ENCODE data around the gene SNX32.

The SNX32 gene

DNA sequence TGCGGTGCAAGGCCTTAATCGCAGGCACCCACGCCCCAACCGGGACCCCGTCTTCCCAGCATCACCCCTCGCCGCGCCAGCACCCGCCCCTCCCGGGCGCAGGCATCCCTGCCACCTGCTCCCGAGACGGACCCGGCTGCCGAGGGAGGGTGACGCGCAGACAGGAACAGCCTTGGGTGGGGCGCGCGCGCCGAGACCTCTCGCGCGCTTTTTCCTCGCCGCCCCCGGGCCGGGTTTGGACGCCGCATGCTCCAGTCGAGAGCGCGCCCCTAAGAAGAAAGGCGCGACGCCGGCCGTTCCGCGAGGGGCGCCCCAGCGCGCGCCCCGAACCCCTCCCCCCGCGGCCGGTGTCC, 23.7 kb downstream of the SNX32 start:
- DNase-seq (ENCODE audit: low read depth), result no peak

GRCh38 chr11:65857853-65858680, 24.3 kb downstream of the SNX32 start, which contains the start of gene CFL1:
Gene CFL1 (minus strand): TSS chr11:65858180. CDS start chr11:65858099, 81 bp downstream.
- DNase-seq (ENCODE audit: low read depth), result peak; percentile 98

DNA sequence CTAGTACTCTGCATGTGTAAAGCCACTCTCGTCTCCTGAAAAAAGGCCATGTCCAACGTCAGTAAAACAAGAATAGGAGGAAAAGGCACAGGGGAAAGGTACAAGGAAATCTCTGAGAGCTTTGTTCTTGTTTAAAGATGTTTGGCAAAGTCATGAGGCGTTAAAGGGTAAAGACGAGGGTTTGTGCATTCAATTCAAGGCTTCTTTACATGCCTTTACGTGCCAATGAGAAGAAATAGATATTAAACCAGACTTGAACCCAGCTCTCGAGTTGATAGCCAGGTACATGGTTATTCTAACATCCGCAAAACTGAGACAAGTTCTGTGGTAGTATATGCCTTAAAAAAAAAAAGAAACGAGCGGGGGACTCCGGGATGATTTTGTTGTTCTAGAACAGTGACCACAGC, 24.9 kb downstream of the SNX32 start:
- DNase-seq (ENCODE audit: low read depth), result peak; percentile 0

DNA sequence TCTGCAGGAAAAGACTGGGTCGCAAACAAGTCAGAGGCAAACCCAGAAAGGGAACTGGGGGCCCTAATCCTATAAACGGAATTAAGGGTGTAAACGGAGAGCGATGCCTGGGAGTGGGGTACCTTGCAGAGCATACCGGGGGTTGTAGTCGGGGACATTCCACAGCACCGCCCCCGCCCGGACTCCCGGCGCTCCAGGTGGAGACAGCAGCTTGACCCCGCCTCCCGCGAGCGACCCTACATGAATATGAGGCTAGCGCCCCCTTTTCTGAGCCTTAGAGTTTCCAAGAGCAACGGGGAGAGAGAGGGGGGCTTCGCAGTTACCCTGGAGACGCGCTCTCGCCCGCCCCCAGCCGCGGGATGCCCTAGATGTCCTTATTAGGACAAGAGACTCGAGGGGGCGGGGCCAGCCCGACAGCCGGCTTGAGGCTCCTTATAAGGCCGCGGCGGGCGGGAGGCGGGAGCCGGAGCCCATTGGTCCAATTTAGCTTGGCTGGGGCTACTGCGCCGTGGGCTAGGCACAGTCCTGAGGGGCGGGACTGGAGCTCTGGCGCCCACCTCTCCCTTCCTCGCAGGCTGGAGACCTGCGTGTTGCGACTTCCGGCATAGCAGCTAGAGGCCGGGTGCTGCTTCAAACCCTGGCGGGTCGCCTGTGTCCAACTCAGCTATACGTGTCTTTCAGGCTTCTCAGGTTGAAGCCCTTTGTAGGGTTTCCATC, 25.5 kb downstream of the SNX32 start:
- DNase-seq (ENCODE audit: low read depth), result peak; percentile 98

- no peak for DNase-seq (ENCODE audit: low read depth)
These were observed 26.1 kb downstream of the SNX32 start for GRCh38 chr11:65859812-65860277.

DNA sequence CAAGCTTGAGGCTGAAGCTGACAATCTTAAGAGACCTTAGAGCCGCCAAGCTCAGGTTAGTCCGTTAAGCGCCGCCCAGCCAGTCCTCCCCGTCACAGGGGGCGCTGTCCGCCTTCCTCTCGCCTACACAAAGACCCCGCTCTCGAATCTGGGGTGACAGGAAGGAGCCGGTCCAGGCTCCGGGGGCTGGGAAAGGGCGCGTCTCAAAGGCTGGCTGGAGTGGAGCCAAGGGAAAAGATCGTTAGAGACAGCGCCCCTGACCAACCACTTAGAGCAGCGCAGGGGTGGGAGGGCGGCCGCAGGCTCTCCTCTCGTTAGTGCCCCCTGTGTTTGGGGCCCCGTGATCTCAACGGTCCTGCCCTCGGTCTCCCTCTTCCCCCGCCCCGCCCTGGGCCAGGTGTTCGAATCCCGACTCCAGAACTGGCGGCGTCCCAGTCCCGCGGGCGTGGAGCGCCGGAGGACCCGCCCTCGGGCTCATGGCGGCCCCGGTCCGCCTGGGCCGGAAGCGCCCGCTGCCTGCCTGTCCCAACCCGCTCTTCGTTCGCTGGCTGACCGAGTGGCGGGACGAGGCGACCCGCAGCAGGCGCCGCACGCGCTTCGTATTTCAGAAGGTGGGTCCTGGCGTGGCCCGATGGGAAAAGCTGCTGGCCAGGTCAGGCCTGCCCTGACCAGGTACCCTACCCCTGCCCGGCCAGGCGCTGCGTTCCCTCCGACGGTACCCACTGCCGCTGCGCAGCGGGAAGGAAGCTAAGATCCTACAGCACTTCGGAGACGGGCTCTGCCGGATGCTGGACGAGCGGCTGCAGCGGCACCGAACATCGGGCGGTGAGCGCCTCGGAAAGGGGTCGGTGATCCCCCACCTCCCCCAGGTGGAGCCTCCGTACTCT, 26.8 kb downstream of the SNX32 start, which contains the start of gene MUS81:
Gene MUS81, plus strand, starts transcription at position 156 of the 887 bp plus-strand sequence. Its CDS starts 321 bp downstream, at position 477.
- peak; percentile 98 for DNase-seq (ENCODE audit: low read depth)

DNA sequence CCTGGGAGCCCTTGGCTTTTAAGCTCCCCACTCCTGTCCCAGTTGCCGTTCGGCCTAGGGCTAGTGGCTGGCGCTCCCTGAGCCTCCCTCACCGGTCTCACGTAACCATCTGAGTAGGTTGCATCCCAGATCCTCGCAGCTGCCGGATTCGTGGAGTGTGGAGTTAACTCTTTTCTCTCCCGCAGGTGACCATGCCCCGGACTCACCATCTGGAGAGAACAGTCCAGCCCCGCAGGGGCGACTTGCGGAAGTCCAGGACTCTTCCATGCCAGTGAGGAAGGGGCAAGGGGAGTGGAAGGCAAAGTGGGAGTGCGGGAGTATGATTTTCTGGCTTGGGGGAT, 27.4 kb downstream of the SNX32 start:
- no peak for DNase-seq (ENCODE audit: low read depth)

GRCh38 chr11:65861533-65862183, 27.9 kb downstream of the SNX32 start:
- no peak for DNase-seq (ENCODE audit: low read depth)

DNA sequence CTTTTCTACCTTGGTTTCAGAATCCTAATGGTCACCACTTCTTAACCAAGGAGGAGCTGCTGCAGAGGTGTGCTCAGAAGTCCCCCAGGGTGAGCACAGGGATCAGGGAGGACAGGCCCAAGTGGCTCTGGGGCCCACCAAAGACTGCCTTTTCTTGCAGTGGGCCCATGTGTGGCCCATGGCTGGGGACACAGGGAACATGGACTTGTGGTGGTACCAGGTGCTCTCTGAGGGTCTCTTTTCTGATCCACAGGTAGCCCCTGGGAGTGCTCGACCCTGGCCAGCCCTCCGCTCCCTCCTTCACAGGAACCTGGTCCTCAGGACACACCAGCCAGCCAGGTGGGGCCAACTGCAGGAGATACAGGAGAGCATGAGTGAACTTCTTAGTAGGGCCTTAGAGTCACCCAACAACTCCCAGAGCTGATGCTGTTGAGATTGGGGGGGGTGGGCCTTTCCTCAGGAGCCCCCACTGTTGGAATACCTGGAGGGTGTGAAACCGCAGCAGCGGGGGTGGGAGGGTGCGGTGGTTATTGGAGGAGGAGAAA, 28.5 kb downstream of the SNX32 start:
- DNase-seq (ENCODE audit: low read depth), result no peak

- DNase-seq (ENCODE audit: low read depth), result no peak
These were observed 29.5 kb downstream of the SNX32 start for GRCh38 chr11:65862941-65863888.

DNA sequence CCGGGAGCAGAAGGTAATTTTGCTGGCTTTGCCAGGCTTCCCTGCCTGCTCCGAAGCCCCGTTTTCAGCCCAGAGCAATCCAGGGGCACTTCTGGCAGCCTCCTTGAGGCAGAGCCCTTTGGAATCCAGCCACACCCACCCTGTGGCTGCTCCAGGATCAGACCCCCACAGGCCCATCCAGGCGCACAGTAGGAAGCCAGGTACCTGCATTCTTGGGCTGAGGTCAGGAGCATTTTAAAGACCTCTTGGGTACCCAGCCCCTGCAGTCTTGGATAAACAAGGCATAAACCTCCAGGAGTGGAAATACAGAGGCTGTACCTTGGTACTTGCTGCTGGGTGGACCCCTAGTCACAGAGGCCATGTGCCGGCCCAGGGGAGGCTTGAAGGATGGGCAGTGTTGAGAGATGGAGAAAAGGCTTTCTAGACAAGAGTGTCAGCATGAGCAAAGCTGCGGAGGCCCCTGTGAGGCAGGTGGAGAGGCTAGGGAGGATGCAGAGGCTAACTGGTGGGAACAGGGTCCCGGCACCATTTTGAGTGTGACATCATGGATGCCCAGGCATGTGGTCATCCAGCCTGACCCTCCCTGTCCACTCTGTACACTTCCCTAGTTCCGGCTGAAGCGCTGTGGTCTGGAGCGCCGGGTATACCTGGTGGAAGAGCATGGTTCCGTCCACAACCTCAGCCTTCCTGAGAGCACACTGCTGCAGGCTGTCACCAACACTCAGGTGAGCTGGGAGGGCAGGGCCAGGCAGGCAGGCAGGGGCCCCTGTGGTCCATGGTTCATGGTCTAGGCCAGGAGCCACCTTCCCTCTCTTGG, 30.3 kb downstream of the SNX32 start:
- no peak for DNase-seq (ENCODE audit: low read depth)

DNA sequence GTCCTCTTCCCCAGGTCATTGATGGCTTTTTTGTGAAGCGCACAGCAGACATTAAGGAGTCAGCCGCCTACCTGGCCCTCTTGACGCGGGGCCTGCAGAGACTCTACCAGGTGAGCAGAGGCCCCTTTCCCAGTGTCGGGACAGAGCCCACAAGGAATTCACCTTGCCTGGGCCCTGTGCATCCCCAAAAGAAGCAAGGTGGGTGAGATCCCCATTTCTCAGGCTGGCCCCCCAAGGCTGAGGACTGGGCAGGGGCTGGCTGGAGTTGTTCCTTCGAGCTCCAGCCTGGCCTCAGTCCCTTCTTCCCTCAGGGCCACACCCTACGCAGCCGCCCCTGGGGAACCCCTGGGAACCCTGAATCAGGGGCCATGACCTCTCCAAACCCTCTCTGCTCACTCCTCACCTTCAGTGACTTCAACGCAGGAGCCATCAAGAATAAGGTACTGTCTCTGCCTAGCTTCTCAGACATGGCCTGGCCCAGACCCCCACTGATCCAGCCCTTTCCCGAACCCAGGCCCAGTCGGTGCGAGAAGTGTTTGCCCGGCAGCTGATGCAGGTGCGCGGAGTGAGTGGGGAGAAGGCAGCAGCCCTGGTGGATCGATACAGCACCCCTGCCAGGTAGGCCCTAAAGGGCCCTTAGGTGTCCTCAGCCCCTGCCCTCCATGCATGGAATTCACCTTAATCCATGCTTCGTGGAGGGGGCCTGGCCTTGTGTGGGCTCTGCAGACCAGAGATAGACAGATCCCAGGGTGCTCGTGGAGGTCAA, 31.1 kb downstream of the SNX32 start:
- no peak for DNase-seq (ENCODE audit: low read depth)

- DNase-seq (ENCODE audit: low read depth), result no peak
These were observed 31.9 kb downstream of the SNX32 start for GRCh38 chr11:65865550-65866172.

- no peak for DNase-seq (ENCODE audit: low read depth)
These were observed 32.9 kb downstream of the SNX32 start for GRCh38 chr11:65866509-65867283.

DNA sequence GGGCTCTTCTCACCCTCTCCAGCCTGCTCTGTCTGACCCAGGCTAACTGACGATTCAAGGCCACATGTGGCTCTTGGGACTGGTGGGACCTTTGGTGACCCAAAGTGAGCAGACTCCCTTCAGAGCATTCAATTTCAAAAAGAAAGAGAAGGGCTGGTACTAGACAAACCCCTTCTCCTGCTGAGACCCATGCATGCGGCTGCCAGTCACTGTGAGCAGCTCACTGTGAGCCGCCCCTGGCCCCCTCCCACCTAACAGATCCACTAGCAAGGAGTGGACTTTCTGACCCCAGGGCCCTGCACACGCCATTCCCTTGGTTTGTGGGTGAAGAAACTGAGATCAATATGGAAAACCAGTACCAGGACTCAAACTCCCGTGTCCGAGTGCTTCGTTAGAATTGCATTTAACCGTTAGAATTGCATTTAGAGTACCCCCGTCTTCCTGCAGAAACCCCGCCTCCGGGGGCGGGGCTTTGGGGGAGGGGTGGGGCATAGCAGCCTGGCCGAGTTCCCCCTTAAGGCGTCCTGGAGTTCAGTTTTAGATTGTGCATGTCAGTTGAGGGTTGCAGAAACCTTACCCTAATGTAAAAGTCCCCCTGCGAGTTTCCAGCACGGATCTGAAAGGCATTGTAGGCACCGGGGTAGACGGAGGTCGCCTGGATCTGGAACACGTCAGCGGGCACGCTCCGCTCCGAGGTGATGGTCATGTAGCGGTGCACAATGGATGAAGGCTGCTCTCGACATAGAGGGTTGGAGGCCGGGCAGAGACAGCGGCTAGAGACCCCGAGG, 33.7 kb downstream of the SNX32 start:
- DNase-seq (ENCODE audit: low read depth), result no peak

GRCh38 chr11:65868076-65868667, 34.4 kb downstream of the SNX32 start:
- no peak for DNase-seq (ENCODE audit: low read depth)
